MM.1S (cell line): ENCODE data around the gene CNTRL.

Experiments used
- DNase-seq: peaks from one replicate; pipeline ENCODE4 v3.0.0-alpha.2; 2015
- H2AFZ ChIP-seq: fragments of 300-600 bp; sonication (generic); 2 replicates; pipeline ENCODE4 v1.6.0; 2016; ENCODE audit warnings: antibody characterized with exemption, low read length
- H3F3A ChIP-seq: fragments of 300-600 bp; sonication (generic); 2 replicates; pipeline ENCODE4 v1.6.1; 2016; ENCODE audit warnings: mild to moderate bottlenecking, antibody characterized with exemption, low read length, moderate library complexity, mixed read lengths; ENCODE audit not compliant: insufficient read depth
- H3K27ac ChIP-seq: fragments of 300-600 bp; sonication (generic); 2 replicates; pipeline ENCODE4 v1.5.1; 2016; ENCODE audit warnings: mild to moderate bottlenecking, low read length
- H3K27me3 ChIP-seq: fragments of 300-600 bp; sonication (generic); replicated peaks from 2 replicates; pipeline ENCODE4 v1.6.0; 2016; ENCODE audit warnings: low read length; ENCODE audit not compliant: insufficient read depth
- H3K36me3 ChIP-seq: fragments of 300-600 bp; sonication (generic); replicated peaks from 2 replicates; pipeline ENCODE4 v1.6.1; 2016; ENCODE audit warnings: mild to moderate bottlenecking, low read length, mixed read lengths; ENCODE audit not compliant: insufficient read depth
- H3K4me1 ChIP-seq: fragments of 300-600 bp; sonication (generic); 2 replicates; pipeline ENCODE4 v1.6.1; 2016; ENCODE audit warnings: low read length, mixed read lengths
- H3K4me2 ChIP-seq: fragments of 300-600 bp; sonication (generic); 2 replicates; pipeline ENCODE4 v1.6.0; 2016; ENCODE audit warnings: low read depth, low read length
- H3K4me3 ChIP-seq: fragments of 300-600 bp; sonication (generic); 2 replicates; pipeline ENCODE4 v1.5.1; 2016; ENCODE audit warnings: low read length, mixed read lengths
- H3K79me2 ChIP-seq: fragments of 300-600 bp; sonication (generic); 2 replicates; pipeline ENCODE4 v1.6.1; 2016; ENCODE audit warnings: mixed run types, low read length, mixed read lengths
- H3K9ac ChIP-seq: fragments of 300-600 bp; sonication (generic); 2 replicates; pipeline ENCODE4 v1.6.1; 2016; ENCODE audit warnings: low read length, mixed read lengths
- H3K9me2 ChIP-seq: fragments of 300-600 bp; sonication (generic); replicated peaks from 2 replicates; pipeline ENCODE4 v1.6.1; 2016; ENCODE audit warnings: mild to moderate bottlenecking, low read length, mixed read lengths; ENCODE audit not compliant: insufficient read depth
- H3K9me3 ChIP-seq: fragments of 300-600 bp; sonication (generic); replicated peaks from 2 replicates; pipeline ENCODE4 v1.6.1; 2016; ENCODE audit warnings: mild to moderate bottlenecking, low read length, mixed read lengths; ENCODE audit not compliant: insufficient read depth
- H4K20me1 ChIP-seq: fragments of 300-600 bp; sonication (generic); 2 replicates; pipeline ENCODE4 v1.6.1; 2016; ENCODE audit warnings: mild to moderate bottlenecking, low read length, moderate library complexity, mixed read lengths; ENCODE audit not compliant: insufficient read depth
- CTCF ChIP-seq: fragments of 300-600 bp; sonication (generic); IDR thresholded peaks from 2 replicates; pipeline ENCODE4 v1.5.1; 2016; ENCODE audit warnings: antibody characterized with exemption, low read length, mixed read lengths
- EZH2 ChIP-seq: fragments of 300-600 bp; sonication (generic); optimal IDR thresholded peaks from 2 replicates; pipeline ENCODE3; 2017; ENCODE audit warnings: low read depth, mild to moderate bottlenecking, antibody characterized with exemption, low read length, mixed read lengths
- EZH2phosphoT487 ChIP-seq: fragments of 300-600 bp; sonication (generic); IDR thresholded peaks from 2 replicates; pipeline ENCODE4 v1.6.1; 2018; ENCODE audit warnings: antibody characterized with exemption, low read length

CNTRL gene

GRCh38 chr9:121219530-121219929 is 144.8 kb downstream of the CNTRL start:
- Histone ChIP-seq H3K27me3 (no peaks in the 10 kb centered on the region), H3K9me3 (no peaks in the 10 kb centered on the region), H3K79me2 (no peaks in the 10 kb centered on the region), H2AFZ (no peak overlapping the region), H3K27ac (no peak overlapping the region), H3K36me3 (no peaks in the 10 kb centered on the region), H3F3A (no peaks in the 10 kb centered on the region), H4K20me1 (no peaks in the 10 kb centered on the region), H3K9ac (no peak overlapping the region), H3K4me3 (no peak overlapping the region), H3K4me2 (no peak overlapping the region), H3K9me2 (no peaks in the 10 kb centered on the region), H3K4me1 (no peaks in the 10 kb centered on the region)
- TF ChIP-seq EZH2, result no peak
- TF ChIP-seq EZH2phosphoT487, result no peak
- no peak for TF ChIP-seq CTCF
- DNase-seq, result no peak

- H2AFZ ChIP-seq, result no peak overlapping the region
- H3K4me2 ChIP-seq, result no peak overlapping the region
- H3K9me2 ChIP-seq, result no peaks in the 10 kb centered on the region
- no peak for TF ChIP-seq EZH2phosphoT487
- TF ChIP-seq CTCF, result no peak
- TF ChIP-seq EZH2, result no peak
- no peak for DNase-seq
- no peak overlapping the region for H3K9ac ChIP-seq
- no peaks in the 10 kb centered on the region for H3K27me3 ChIP-seq
- H3K4me1 ChIP-seq, result no peaks in the 10 kb centered on the region
- H3K36me3 ChIP-seq, result no peaks in the 10 kb centered on the region
- H3K27ac ChIP-seq, result no peak overlapping the region
- H3F3A ChIP-seq, result no peaks in the 10 kb centered on the region
- no peaks in the 10 kb centered on the region for H3K9me3 ChIP-seq
- no peaks in the 10 kb centered on the region for H4K20me1 ChIP-seq
- H3K79me2 ChIP-seq, result no peaks in the 10 kb centered on the region
- H3K4me3 ChIP-seq, result no peak overlapping the region
These were observed 146.4 kb downstream of the CNTRL start for GRCh38 chr9:121220996-121221663.

GRCh38 chr9:121221664-121222055 is 146.9 kb downstream of the CNTRL start:
- Histone ChIP-seq H2AFZ (no peak overlapping the region), H3K9ac (no peak overlapping the region), H3K4me2 (no peak overlapping the region), H3K4me1 (no peaks in the 10 kb centered on the region), H3K27ac (no peak overlapping the region), H4K20me1 (no peaks in the 10 kb centered on the region), H3K27me3 (no peaks in the 10 kb centered on the region), H3K4me3 (no peak overlapping the region), H3K36me3 (no peaks in the 10 kb centered on the region), H3K9me3 (no peaks in the 10 kb centered on the region), H3K9me2 (no peaks in the 10 kb centered on the region), H3F3A (no peaks in the 10 kb centered on the region), H3K79me2 (no peaks in the 10 kb centered on the region)
- DNase-seq, result no peak
- TF ChIP-seq EZH2, result no peak
- no peak for TF ChIP-seq EZH2phosphoT487
- TF ChIP-seq CTCF, result no peak
